Uterus (tissue), 4 donors: ENCODE results near the gene ACAP3. TPM values are rescaled to one million over a fixed set of nuclear protein-coding genes. Genes with fewer than 3 reads are reported as not detected.
"Not testable (repeated sequence)": the region's sequence is repeated elsewhere in the genome, so short reads cannot be mapped to it uniquely, and the experiment has no call there.

Source experiments
- DNase-seq, 2 donors: peaks; one replicate each; pipeline ENCODE4 v3.0.0-alpha.2; 2019 to 2020
- H3K27ac ChIP-seq, 2 donors: fragments of 200-600 bp; sonication (generic); 1 replicate in 1 of 2; 2 replicates in 1 of 2; pipeline ENCODE4 v1.5.1; 2016 to 2018
- H3K27me3 ChIP-seq, 2 donors: fragments of 200-600 bp; sonication (generic); one replicate each; pipeline ENCODE4 v1.5.1; 2018 to 2019; ENCODE audit warnings: control low read depth in 1 of 2
- H3K36me3 ChIP-seq, 2 donors: fragments of 200-600 bp; sonication (generic); one replicate each; pipeline ENCODE4 v1.5.1; 2019; ENCODE audit warnings: control low read depth in 1 of 2
- H3K4me1 ChIP-seq, 2 donors: fragments of 200-600 bp; sonication (generic); one replicate each; pipeline ENCODE4 v1.5.1; 2018 to 2019; ENCODE audit warnings: control low read depth in 1 of 2
- H3K4me3 ChIP-seq, 2 donors: fragments of 200-600 bp; sonication (generic); 1 replicate in 1 of 2; 2 replicates in 1 of 2; pipeline ENCODE4 v1.5.1; 2018 to 2019; ENCODE audit warnings: mild to moderate bottlenecking in 1 of 2
- H3K9me3 ChIP-seq, 2 donors: fragments of 200-600 bp; sonication (generic); one replicate each; pipeline ENCODE4 v1.5.1; 2019; ENCODE audit warnings: control low read depth in 1 of 2
- POLR2A ChIP-seq, 2 donors: fragments of 450-650 bp; IDR thresholded peaks; one replicate each; pipeline ENCODE4 v1.6.1; 2016; ENCODE audit warnings: antibody characterized with exemption in 2 of 2, mild to moderate bottlenecking in 1 of 2, moderate library complexity in 1 of 2
- intact Hi-C: fragments of 100-400 bp; cut with DNase I; formaldehyde crosslinking; loops from one replicate; pipeline ENCODE4 v1.15.1; 2023; ENCODE audit warnings: low total_unique reads
- total RNA-seq, 4 donors: library from RNA; depleted of rRNA in 3 of 4; stranded (reverse); fragments of >200 nt in 3 of 4; gene quantifications; one replicate each; pipeline versions ENCODE4 v1.1.0 to v1.2.4, GENCODE V29; 2014 to 2023
- TF ChIP-seq, protein P1 (sequence below), 4 experiments: fragments of 200-600 bp in 2 of 4; fragments of 450-650 bp in 2 of 4; sonication (generic) in 2 of 4; IDR thresholded peaks; one replicate each; pipeline ENCODE4 v1.5.1; 2016 to 2019; ENCODE audit warnings: antibody characterized with exemption in 4 of 4, mild to moderate bottlenecking in 2 of 4, moderate library complexity in 1 of 4
- donor health status: DM: yes; HTN: yes; CAD: no.

The ACAP3 gene
- total RNA-seq, 4 donors from 2014 or later: 11.2 to 98.5 (median 44.0) TPM

DNA sequence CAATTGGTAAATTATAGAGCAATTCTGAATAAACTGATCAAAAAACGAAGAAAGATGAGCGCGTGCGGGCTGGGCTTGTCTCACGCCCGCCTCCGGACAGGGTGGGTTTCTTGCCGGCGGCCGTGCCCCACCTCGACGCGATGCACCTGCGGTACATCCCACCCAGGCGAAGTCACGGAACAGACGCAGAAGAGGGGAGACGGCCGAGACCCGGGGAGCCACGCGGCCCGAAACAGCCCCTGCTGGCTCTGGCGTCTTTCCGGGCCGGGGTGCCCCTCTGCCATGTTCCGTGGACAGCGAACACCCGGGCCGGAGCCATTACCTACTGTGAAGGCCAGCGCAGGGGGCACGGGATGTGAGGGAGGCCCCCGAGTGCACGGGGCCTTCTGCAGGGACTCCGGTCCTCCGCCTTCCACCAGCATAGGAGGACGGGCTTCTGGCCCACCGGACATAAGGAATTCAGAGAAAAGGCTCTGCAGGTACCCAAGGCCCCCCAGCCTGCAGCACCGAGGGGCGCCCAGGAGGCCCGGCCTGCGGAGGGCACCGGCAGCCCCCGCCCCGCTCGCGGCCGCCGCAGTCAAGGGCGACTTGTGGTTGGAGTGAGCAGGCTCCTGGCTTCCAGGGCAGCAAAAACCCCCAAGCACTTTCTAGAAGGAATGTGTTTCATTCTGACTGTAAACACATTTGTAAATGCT is 53.6 kb downstream of the ACAP3 start:
- TF ChIP-seq POLR2A (IDR thresholded peaks at IDR 0.05): no peak
- TF ChIP-seq, protein P1, sequence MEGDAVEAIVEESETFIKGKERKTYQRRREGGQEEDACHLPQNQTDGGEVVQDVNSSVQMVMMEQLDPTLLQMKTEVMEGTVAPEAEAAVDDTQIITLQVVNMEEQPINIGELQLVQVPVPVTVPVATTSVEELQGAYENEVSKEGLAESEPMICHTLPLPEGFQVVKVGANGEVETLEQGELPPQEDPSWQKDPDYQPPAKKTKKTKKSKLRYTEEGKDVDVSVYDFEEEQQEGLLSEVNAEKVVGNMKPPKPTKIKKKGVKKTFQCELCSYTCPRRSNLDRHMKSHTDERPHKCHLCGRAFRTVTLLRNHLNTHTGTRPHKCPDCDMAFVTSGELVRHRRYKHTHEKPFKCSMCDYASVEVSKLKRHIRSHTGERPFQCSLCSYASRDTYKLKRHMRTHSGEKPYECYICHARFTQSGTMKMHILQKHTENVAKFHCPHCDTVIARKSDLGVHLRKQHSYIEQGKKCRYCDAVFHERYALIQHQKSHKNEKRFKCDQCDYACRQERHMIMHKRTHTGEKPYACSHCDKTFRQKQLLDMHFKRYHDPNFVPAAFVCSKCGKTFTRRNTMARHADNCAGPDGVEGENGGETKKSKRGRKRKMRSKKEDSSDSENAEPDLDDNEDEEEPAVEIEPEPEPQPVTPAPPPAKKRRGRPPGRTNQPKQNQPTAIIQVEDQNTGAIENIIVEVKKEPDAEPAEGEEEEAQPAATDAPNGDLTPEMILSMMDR (IDR thresholded peaks at IDR 0.05): no peak
- DNase-seq: no peak
- intact Hi-C loops: no loop called here
- Histone ChIP-seq H3K4me3 (no peak overlapping the region), H3K9me3 (no peaks in the 10 kb centered on the region), H3K27ac (no peak overlapping the region), H3K27me3 (no peaks in the 10 kb centered on the region), H3K4me1 (no peaks in the 10 kb centered on the region), H3K36me3 (no peaks in the 10 kb centered on the region)

DNA sequence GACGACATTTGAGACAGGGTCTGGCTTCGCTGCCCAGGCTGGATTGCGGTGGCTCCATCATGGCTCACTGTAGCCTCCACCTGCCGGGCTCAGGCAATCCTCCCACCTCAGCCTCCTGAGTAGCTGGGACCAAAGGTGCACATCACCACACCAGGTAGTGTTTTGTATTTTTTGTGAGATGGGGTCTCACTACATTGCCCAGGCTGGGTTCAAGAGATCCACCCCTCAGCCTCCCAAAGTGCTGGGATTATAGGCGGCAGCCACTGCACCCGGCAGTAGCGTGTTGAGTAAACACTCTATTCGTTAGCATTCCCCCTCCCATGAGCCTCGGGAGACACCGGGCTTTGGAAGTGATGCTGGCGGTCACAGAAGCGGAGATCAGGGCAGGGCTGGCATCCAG is 54.4 kb downstream of the ACAP3 start:
- no peak for DNase-seq
- Histone ChIP-seq H3K4me3 (no peak overlapping the region), H3K27ac (no peak overlapping the region), H3K36me3 (no peaks in the 10 kb centered on the region), H3K9me3 (no peaks in the 10 kb centered on the region), H3K27me3 (no peaks in the 10 kb centered on the region), H3K4me1 (no peaks in the 10 kb centered on the region)
- intact Hi-C loops: no loop called here
- TF ChIP-seq, protein P1 (IDR thresholded peaks at IDR 0.05): no peak
- no peak for TF ChIP-seq POLR2A (IDR thresholded peaks at IDR 0.05)

DNA sequence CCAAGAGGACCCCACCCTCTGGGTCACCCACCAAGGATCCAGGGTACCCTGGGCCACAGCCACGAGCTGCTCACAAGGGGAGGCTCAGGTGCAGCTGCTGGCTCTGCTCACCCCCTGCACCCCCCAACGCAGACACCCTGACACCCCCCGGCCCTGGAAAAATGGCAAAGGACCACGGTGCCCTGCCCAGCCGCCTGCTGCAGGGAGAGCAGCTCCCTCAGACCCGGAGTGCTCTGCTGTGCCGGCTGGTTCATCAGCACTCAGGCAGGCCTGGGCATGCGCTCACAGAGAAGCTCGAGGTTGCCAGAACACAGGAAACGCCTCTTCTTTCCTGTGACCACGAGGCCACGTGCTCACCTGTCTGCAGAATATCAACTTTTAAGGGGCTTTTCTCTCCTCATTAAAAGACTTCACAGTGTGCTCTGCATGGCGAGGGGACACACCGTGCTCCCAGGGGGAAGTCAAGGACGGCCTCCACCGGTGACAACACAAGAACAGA is 56.9 kb downstream of the ACAP3 start:
- Histone ChIP-seq H3K27me3 (peaks cover 0 to 8% of the 10 kb centered on the region in 2 donors), H3K9me3 (no peaks in the 10 kb centered on the region), H3K4me3 (no peak overlapping the region), H3K36me3 (no peaks in the 10 kb centered on the region), H3K27ac (no peak overlapping the region), H3K4me1 (peaks cover 0 to 9% of the 10 kb centered on the region in 2 donors)
- intact Hi-C loops: no loop called here
- no peak for DNase-seq
- no peak for TF ChIP-seq POLR2A (IDR thresholded peaks at IDR 0.05)
- TF ChIP-seq, protein P1 (IDR thresholded peaks at IDR 0.05): no peak

- DNase-seq, H3K4me3 ChIP-seq, H3K36me3 ChIP-seq, H3K27ac ChIP-seq, H3K4me1 ChIP-seq, H3K27me3 ChIP-seq, intact Hi-C loops, H3K9me3 ChIP-seq: not testable (repeated sequence)
Measured at GRCh38 chr1:1248009-1248913, 59.5 kb downstream of the ACAP3 start.

- no peak for DNase-seq
- no peaks in the 10 kb centered on the region for H3K36me3 ChIP-seq
- H3K27ac ChIP-seq: no peak overlapping the region
- peaks cover 0 to 8% of the 10 kb centered on the region in 2 donors for H3K27me3 ChIP-seq
- intact Hi-C loops: no loop called here
- peaks cover 0 to 9% of the 10 kb centered on the region in 2 donors for H3K4me1 ChIP-seq
- no peak overlapping the region for H3K4me3 ChIP-seq
- no peaks in the 10 kb centered on the region for H3K9me3 ChIP-seq
- TF ChIP-seq, protein P1 (IDR thresholded peaks at IDR 0.05): no peak
Measured at GRCh38 chr1:1247341-1247913, 60.3 kb downstream of the ACAP3 start.
